ENCODE measurements around the gene REV1.

Gene REV1

GRCh38 chr2:99495115-99495860, 5.5 kb upstream of the REV1 start:
- no peak for DNase-seq
- H3K4me1 Mint-ChIP-seq, result peaks cover 6% of the 10 kb centered on the region
- CTCF ChIA-PET, result no interaction called here
- H3K9me3 Mint-ChIP-seq, result no peaks in the 10 kb centered on the region
- no peak overlapping the region for H3K27ac Mint-ChIP-seq
- peaks cover 20% of the 10 kb centered on the region for H3K27me3 Mint-ChIP-seq
- no peaks in the 10 kb centered on the region for H3K36me3 Mint-ChIP-seq
- H3K4me3 Mint-ChIP-seq, result no peak overlapping the region

- H3K27ac Mint-ChIP-seq, result no peak overlapping the region
- no peaks in the 10 kb centered on the region for H3K9me3 Mint-ChIP-seq
- peaks cover 3% of the 10 kb centered on the region for H3K36me3 Mint-ChIP-seq
- H3K4me1 Mint-ChIP-seq, result peaks cover 16% of the 10 kb centered on the region
- peaks cover 3% of the 10 kb centered on the region for H3K27me3 Mint-ChIP-seq
- DNase-seq, result no peak
- CTCF ChIA-PET, result no interaction called here
- no peak overlapping the region for H3K4me3 Mint-ChIP-seq
Observed at GRCh38 chr2:99492721-99493120, 2.9 kb upstream of the REV1 start.

GRCh38 chr2:99490623-99491461, 1.0 kb upstream of the REV1 start:
- Mint-ChIP-seq H3K36me3 (peaks cover 10% of the 10 kb centered on the region), H3K4me1 (peaks cover 30% of the 10 kb centered on the region), H3K27me3 (no peaks in the 10 kb centered on the region), H3K4me3 (peak overlapping the region; percentile 91), H3K27ac (peak overlapping the region; percentile 89), H3K9me3 (no peaks in the 10 kb centered on the region)
- DNase-seq, result no peak
- CTCF ChIA-PET, result interaction anchor here (1.0 to 1.4 kb wide), 2 partner anchors 349 to 424 kb away, joined by 4 read pairs; partner anchors contain the start of gene C2orf15

- peaks cover 37% of the 10 kb centered on the region for H3K4me1 Mint-ChIP-seq
- peak overlapping the region; percentile 84 for H3K4me3 Mint-ChIP-seq
- peaks cover 10% of the 10 kb centered on the region for H3K36me3 Mint-ChIP-seq
- no peaks in the 10 kb centered on the region for H3K9me3 Mint-ChIP-seq
- CTCF ChIA-PET, result no interaction called here
- DNase-seq, result peak; percentile 65
- peak overlapping the region; percentile 92 for H3K27ac Mint-ChIP-seq
- no peaks in the 10 kb centered on the region for H3K27me3 Mint-ChIP-seq
Observed at GRCh38 chr2:99489063-99489760, 605 bp downstream of the REV1 start.

- Mint-ChIP-seq H3K4me1 (peaks cover 38% of the 10 kb centered on the region), H3K36me3 (peaks cover 10% of the 10 kb centered on the region), H3K27ac (peak overlapping the region; percentile 92), H3K9me3 (no peaks in the 10 kb centered on the region), H3K4me3 (peak overlapping the region; percentile 84), H3K27me3 (no peaks in the 10 kb centered on the region)
- DNase-seq, result peak; percentile 23
- CTCF ChIA-PET, result no interaction called here
Observed at GRCh38 chr2:99488539-99489062, 1.2 kb downstream of the REV1 start.

DNA sequence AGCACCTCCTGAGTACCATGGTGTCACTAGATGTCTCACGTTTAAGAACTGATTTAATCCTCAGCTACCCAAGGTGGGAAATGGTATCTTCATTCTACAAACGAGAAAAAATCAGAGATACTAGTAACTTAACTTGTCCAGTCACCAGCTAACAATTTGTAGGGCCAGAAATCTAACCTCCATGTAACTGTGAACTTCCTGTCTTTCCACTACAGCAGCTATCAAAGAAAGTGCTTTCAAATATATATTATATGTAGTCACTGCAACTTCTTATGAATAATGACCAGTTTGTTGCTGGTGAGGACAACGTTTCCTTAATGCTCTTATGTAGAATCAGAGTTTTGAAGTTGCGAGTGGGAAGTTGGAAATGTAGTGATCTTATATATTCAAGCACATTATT, 1.9 kb downstream of the REV1 start:
- Mint-ChIP-seq H3K27ac (peak overlapping the region; percentile 39), H3K4me1 (peaks cover 38% of the 10 kb centered on the region), H3K27me3 (no peaks in the 10 kb centered on the region), H3K36me3 (peaks cover 10% of the 10 kb centered on the region), H3K9me3 (no peaks in the 10 kb centered on the region), H3K4me3 (peak overlapping the region; percentile 84)
- DNase-seq, result no peak
- CTCF ChIA-PET, result no interaction called here

DNA sequence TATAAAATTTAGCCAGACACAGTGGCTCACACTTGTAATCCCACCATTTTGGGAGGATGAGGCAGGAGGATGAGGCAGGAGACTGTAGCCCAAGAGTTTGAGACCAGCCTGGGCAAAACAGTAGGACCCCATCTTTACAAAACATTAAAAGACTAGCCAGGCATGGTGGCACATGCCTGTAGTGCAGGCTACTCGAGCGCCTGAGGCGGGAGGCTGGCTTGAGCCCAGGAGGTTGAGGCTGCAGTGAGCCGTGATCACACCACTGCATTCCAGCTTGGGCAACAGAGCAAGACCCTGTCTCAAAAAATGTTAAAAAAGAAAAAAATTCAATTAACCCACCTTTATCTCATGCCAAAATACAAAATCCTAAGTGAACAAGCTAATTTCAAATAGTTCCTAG, 4.0 kb downstream of the REV1 start:
- no peaks in the 10 kb centered on the region for H3K9me3 Mint-ChIP-seq
- peaks cover 44% of the 10 kb centered on the region for H3K4me1 Mint-ChIP-seq
- CTCF ChIA-PET, result no interaction called here
- no peaks in the 10 kb centered on the region for H3K27me3 Mint-ChIP-seq
- H3K27ac Mint-ChIP-seq, result no peak overlapping the region
- no peak for DNase-seq
- H3K4me3 Mint-ChIP-seq, result no peak overlapping the region
- peaks cover 12% of the 10 kb centered on the region for H3K36me3 Mint-ChIP-seq

GRCh38 chr2:99485411-99485810, 4.4 kb downstream of the REV1 start:
- H3K4me3 Mint-ChIP-seq, result no peak overlapping the region
- no peaks in the 10 kb centered on the region for H3K9me3 Mint-ChIP-seq
- no peak overlapping the region for H3K27ac Mint-ChIP-seq
- DNase-seq, result no peak
- peaks cover 12% of the 10 kb centered on the region for H3K36me3 Mint-ChIP-seq
- CTCF ChIA-PET, result no interaction called here
- H3K27me3 Mint-ChIP-seq, result no peaks in the 10 kb centered on the region
- H3K4me1 Mint-ChIP-seq, result peaks cover 41% of the 10 kb centered on the region

DNA sequence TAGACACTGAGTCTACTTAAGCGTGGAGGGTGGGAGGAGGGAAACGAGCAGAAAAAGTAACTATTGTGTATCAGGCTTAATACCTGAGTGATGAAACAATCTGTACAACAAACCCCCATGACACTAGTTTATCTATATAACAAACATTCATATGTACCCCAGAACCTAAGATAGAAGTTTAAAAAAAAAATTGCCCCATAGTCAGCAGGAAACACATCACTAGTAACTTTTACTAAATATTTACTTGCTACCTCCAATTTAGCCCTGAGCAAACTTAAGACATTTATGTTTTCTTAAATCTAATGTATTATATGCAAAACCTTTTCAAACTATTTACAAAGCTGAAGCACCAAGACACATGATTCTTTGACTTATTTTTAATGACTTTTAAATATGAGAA, 5.6 kb downstream of the REV1 start:
- peaks cover 40% of the 10 kb centered on the region for H3K4me1 Mint-ChIP-seq
- CTCF ChIA-PET, result no interaction called here
- no peak overlapping the region for H3K27ac Mint-ChIP-seq
- no peaks in the 10 kb centered on the region for H3K27me3 Mint-ChIP-seq
- DNase-seq, result no peak
- peaks cover 12% of the 10 kb centered on the region for H3K36me3 Mint-ChIP-seq
- no peaks in the 10 kb centered on the region for H3K9me3 Mint-ChIP-seq
- H3K4me3 Mint-ChIP-seq, result no peak overlapping the region

- H3K27me3 Mint-ChIP-seq, result no peaks in the 10 kb centered on the region
- no peak overlapping the region for H3K27ac Mint-ChIP-seq
- H3K4me1 Mint-ChIP-seq, result peaks cover 24% of the 10 kb centered on the region
- no peak overlapping the region for H3K4me3 Mint-ChIP-seq
- peaks cover 8% of the 10 kb centered on the region for H3K36me3 Mint-ChIP-seq
- CTCF ChIA-PET, result no interaction called here
- H3K9me3 Mint-ChIP-seq, result no peaks in the 10 kb centered on the region
- DNase-seq, result no peak
Observed at GRCh38 chr2:99481941-99482340, 7.9 kb downstream of the REV1 start.

DNA sequence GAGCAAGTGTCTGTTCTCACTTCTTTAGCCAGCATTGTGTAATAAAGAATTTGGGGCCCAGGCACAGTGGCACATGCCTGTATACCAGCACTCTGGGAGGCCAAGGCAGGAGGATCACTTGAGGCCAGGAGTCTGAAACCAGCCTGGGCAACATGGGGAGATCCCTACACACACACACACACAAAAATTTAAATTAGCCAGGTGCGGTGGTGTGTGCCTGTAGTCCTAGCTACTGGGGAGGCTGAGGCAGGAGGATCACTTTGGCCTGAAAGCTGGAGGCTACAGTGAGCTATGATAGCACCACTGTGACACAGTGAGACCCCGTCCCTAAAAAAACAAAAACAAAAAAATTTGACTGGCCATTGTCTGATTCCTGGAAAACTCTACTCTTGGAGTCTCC, 8.3 kb downstream of the REV1 start:
- H3K9me3 Mint-ChIP-seq, result no peaks in the 10 kb centered on the region
- H3K4me1 Mint-ChIP-seq, result peaks cover 20% of the 10 kb centered on the region
- CTCF ChIA-PET, result no interaction called here
- H3K27ac Mint-ChIP-seq, result no peak overlapping the region
- peaks cover 5% of the 10 kb centered on the region for H3K36me3 Mint-ChIP-seq
- no peak overlapping the region for H3K4me3 Mint-ChIP-seq
- no peak for DNase-seq
- no peaks in the 10 kb centered on the region for H3K27me3 Mint-ChIP-seq

DNA sequence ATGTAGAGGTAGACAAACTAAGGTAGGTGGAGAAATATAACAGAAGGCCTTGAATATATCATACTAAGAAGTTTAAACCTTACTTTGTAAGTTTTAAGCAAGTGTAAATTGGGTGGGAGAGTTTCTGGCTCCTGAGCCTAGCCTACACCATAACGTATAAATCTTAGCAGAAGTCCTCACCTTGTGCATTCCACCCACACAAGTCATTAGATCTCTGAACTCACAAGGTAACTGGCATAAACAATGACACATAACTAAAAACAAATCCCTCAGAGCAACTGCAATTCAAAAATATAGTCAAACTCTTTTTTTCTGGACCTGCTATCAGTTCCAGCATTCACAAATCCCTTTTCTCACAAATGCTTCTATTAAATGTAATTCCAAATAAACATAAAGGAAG, 9.4 kb downstream of the REV1 start:
- H3K4me1 Mint-ChIP-seq, result peaks cover 15% of the 10 kb centered on the region
- no peaks in the 10 kb centered on the region for H3K9me3 Mint-ChIP-seq
- no peak for DNase-seq
- H3K36me3 Mint-ChIP-seq, result peaks cover 5% of the 10 kb centered on the region
- CTCF ChIA-PET, result no interaction called here
- H3K4me3 Mint-ChIP-seq, result no peak overlapping the region
- no peak overlapping the region for H3K27ac Mint-ChIP-seq
- no peaks in the 10 kb centered on the region for H3K27me3 Mint-ChIP-seq

DNA sequence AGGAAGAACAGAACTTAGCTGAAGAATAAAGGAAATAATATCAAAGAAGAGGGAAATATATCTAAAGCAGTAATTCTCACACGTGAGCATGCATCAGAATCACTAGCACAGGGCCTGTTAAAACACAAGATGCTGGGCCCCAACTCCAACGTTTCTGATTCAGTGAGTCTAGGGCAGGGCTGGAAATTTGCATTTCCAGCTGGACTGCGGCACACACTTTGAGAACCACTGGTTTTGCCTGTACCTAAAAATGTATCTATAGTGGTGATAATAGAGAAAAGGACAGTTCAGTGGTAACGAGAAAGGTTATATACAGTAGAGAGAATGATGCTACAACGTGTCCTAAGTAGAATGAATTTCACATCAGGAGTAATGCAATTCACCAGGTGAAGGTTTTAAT, 11.2 kb downstream of the REV1 start:
- H3K9me3 Mint-ChIP-seq, result no peaks in the 10 kb centered on the region
- CTCF ChIA-PET, result no interaction called here
- H3K27me3 Mint-ChIP-seq, result no peaks in the 10 kb centered on the region
- peaks cover 5% of the 10 kb centered on the region for H3K36me3 Mint-ChIP-seq
- H3K4me3 Mint-ChIP-seq, result no peak overlapping the region
- no peak overlapping the region for H3K27ac Mint-ChIP-seq
- peaks cover 14% of the 10 kb centered on the region for H3K4me1 Mint-ChIP-seq
- no peak for DNase-seq

DNA sequence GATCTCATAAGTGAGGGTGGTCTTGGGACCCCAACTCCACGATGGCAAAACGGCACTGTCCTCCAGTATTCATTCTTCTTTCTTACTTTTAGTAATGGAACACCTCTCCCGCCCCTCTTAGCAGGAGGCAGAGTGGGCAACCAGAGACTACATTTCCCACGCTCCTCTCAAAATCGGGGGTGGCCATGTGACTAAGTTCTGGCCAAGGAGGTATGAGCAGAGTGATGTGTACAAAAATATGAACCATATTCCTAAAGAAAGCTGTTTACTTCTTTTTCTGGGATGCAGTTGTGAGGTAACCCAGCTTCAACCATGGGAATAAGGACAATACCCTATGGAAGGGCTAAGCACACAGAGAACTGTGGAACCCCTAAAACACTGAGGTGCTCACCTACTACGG, 12.8 kb downstream of the REV1 start:
- Mint-ChIP-seq H3K9me3 (no peaks in the 10 kb centered on the region), H3K4me3 (no peak overlapping the region), H3K27ac (no peak overlapping the region), H3K4me1 (peaks cover 9% of the 10 kb centered on the region), H3K27me3 (no peaks in the 10 kb centered on the region), H3K36me3 (peaks cover 5% of the 10 kb centered on the region)
- CTCF ChIA-PET, result no interaction called here
- DNase-seq, result no peak

Data from activated naive CD4-positive, alpha-beta T cell treated with anti-CD3 and anti-CD28 coated beads, Interleukin-2, amount 10 ng/mL, durations not matched to agents 7 days and 5 days (primary cell).